SH-SY5Y (cell line): ENCODE data around the gene TMEM94.

Experiments used
- GATA2 ChIP-seq: IDR thresholded peaks from 2 replicates; pipeline ENCODE4 v1.6.1; 2011; ENCODE audit warnings: mild to moderate bottlenecking, low read depth, low read length
- GATA3 ChIP-seq: IDR thresholded peaks from 2 replicates; pipeline ENCODE4 v1.6.1; 2011; ENCODE audit warnings: low read depth, mild to moderate bottlenecking, low read length, moderate library complexity

DNA sequence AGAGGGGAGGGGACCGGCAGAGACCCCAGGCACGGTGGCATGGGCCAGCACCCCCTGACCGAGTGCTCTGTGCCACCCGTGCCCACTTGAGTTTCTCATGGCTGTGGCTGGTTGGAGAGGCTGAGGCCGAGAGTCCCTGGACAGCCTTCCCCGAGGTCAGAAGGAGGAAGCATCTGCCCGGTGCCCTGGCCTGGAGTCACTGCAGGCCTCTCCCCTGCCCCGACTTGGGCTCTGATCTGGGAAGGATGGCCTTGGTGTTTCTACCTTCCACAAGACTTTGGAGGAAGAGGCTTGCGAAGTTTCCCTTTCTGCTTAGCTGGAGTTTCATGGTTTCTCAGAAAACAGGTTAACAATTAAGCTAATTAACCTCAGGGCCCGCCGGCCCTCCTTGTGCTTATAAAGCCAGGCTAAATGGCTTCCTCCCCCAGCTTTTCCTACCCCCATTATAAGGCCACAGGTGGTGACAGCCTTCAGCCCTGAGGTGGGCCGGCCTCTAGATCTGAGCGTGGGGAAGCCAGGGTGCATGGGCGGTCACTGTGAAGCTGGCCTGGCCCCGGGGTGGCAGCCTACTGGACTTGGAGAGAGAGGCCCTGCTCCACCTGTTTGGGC lies 86.4 kb downstream of the TMEM94 start:
- TF ChIP-seq GATA3, result no peak
- TF ChIP-seq GATA2, result no peak
